HEK293 (cell line): Measurements from ENCODE around the gene ADAM21.

Source experiments
- CTCF ChIA-PET: fragments of 350-600 bp; formaldehyde crosslinking; extraction: SDS; loops from one replicate; lab custom pipeline; 2021; ENCODE audit warnings: antibody characterized with exemption; lab: Yijun Ruan, JAX
- POLR2A ChIA-PET: fragments of 300-600 bp; formaldehyde crosslinking; extraction: SDS; loops from one replicate; lab custom pipeline; 2020; ENCODE audit warnings: antibody characterized with exemption, inconsistent platforms; lab: Yijun Ruan, JAX
- H3K27ac ChIP-seq: fragments of 200-500 bp; sonication (Bioruptor generic); 2 replicates; pipeline ENCODE4 v1.5.1; 2014; ENCODE audit warnings: low read depth, low read length, control low read depth, inconsistent platforms; ENCODE audit errors: extremely low read depth
- H3K36me3 ChIP-seq, 2 experiments: fragments of 200-500 bp in 1 of 2; sonication (Bioruptor generic) in 1 of 2; 1 replicate in 1 of 2; 2 replicates in 1 of 2; pipeline ENCODE4 v1.5.1; 2014 to 2017; ENCODE audit warnings: inconsistent platforms in 2 of 2, low read length in 2 of 2; ENCODE audit not compliant: control insufficient read depth in 2 of 2, insufficient read depth in 1 of 2
- H3K4me1 ChIP-seq: fragments of 200-500 bp; sonication (Bioruptor generic); 2 replicates; pipeline ENCODE4 v1.5.1; 2014; ENCODE audit warnings: mild to moderate bottlenecking, low read length, inconsistent platforms; ENCODE audit not compliant: control insufficient read depth, insufficient read depth
- H3K4me3 ChIP-seq: 2 replicates; pipeline ENCODE4 v1.5.1; 2011; ENCODE audit warnings: low read depth, mild to moderate bottlenecking, control low read depth, low read length, moderate library complexity
- H3K9me3 ChIP-seq: fragments of 200-500 bp; sonication (Bioruptor generic); 2 replicates; pipeline ENCODE4 v1.5.1; 2014; ENCODE audit warnings: low read depth, low read length, inconsistent platforms; ENCODE audit not compliant: control insufficient read depth, insufficient read depth
- BCL11A ChIP-seq: fragments of 450-650 bp; formaldehyde crosslinking; IDR thresholded peaks from 2 replicates; pipeline ENCODE4 v1.5.1; 2016; ENCODE audit warnings: low read depth, missing biosample characterization, missing genetic modification characterization
- GFI1B ChIP-seq: fragments of 450-650 bp; formaldehyde crosslinking; IDR thresholded peaks from 2 replicates; pipeline ENCODE4 v1.5.1; 2016; ENCODE audit warnings: missing biosample characterization, missing genetic modification characterization
- GLI2 ChIP-seq: fragments of 450-650 bp; formaldehyde crosslinking; IDR thresholded peaks from 2 replicates; pipeline ENCODE4; 2017; ENCODE audit warnings: missing biosample characterization, missing genetic modification characterization, low read depth, borderline replicate concordance
- HIC1 ChIP-seq: fragments of 450-650 bp; formaldehyde crosslinking; IDR thresholded peaks from 2 replicates; pipeline ENCODE4 v1.5.1; 2016; ENCODE audit warnings: missing biosample characterization, missing genetic modification characterization
- HOXC10 ChIP-seq: sonication (generic); formaldehyde crosslinking; IDR thresholded peaks from 2 replicates; pipeline ENCODE4 v1.8.1; 2023; ENCODE audit warnings: mild to moderate bottlenecking, missing genetic modification reagents
- KLF7 ChIP-seq: fragments of 450-650 bp; formaldehyde crosslinking; IDR thresholded peaks from 2 replicates; pipeline ENCODE4 v1.5.1; 2016; ENCODE audit warnings: missing biosample characterization, missing genetic modification characterization, borderline replicate concordance
- PRDM1 ChIP-seq: fragments of 450-650 bp; formaldehyde crosslinking; IDR thresholded peaks from 2 replicates; pipeline ENCODE4; 2016; ENCODE audit warnings: missing biosample characterization, missing genetic modification characterization
- SCRT1 ChIP-seq: fragments of 450-650 bp; formaldehyde crosslinking; IDR thresholded peaks from 2 replicates; pipeline ENCODE4 v1.5.1; 2016; ENCODE audit warnings: missing biosample characterization, missing genetic modification characterization, borderline replicate concordance
- SETDB1 ChIP-seq: IDR thresholded peaks from one replicate; pipeline ENCODE4 v1.6.1; 2017; ENCODE audit warnings: mild to moderate bottlenecking, low read length, moderate library complexity, mixed read lengths; ENCODE audit not compliant: insufficient read length
- SP3 ChIP-seq: fragments of 450-650 bp; formaldehyde crosslinking; IDR thresholded peaks from 2 replicates; pipeline ENCODE4 v1.5.1; 2016; ENCODE audit warnings: missing biosample characterization, missing genetic modification characterization
- TRIM28 ChIP-seq: IDR thresholded peaks from 2 replicates; pipeline ENCODE4 v1.6.1; 2011; ENCODE audit warnings: low read length, control low read depth, borderline replicate concordance
- ZIC2 ChIP-seq: fragments of 450-650 bp; formaldehyde crosslinking; IDR thresholded peaks from 2 replicates; pipeline ENCODE4 v1.5.1; 2016; ENCODE audit warnings: missing biosample characterization, missing genetic modification characterization
- ZNF132 ChIP-seq: fragments of 450-650 bp; formaldehyde crosslinking; IDR thresholded peaks from 2 replicates; pipeline ENCODE4 v1.5.1; 2017; ENCODE audit warnings: missing biosample characterization, missing genetic modification characterization, borderline replicate concordance
- ZNF138 ChIP-seq: fragments of 450-650 bp; formaldehyde crosslinking; IDR thresholded peaks from 2 replicates; pipeline ENCODE4 v1.5.1; 2016; ENCODE audit warnings: missing biosample characterization, missing genetic modification characterization, borderline replicate concordance
- ZNF354C ChIP-seq: fragments of 450-650 bp; formaldehyde crosslinking; IDR thresholded peaks from 2 replicates; pipeline ENCODE4 v1.5.1; 2016; ENCODE audit warnings: missing biosample characterization, missing genetic modification characterization, low read depth, borderline replicate concordance
- ZNF366 ChIP-seq: fragments of 450-650 bp; formaldehyde crosslinking; conservative IDR thresholded peaks from 2 replicates; pipeline ENCODE4 v1.5.1; 2016; ENCODE audit warnings: missing biosample characterization, missing genetic modification characterization
- ZNF416 ChIP-seq: fragments of 450-650 bp; formaldehyde crosslinking; IDR thresholded peaks from 2 replicates; pipeline ENCODE4 v1.5.1; 2016; ENCODE audit warnings: missing biosample characterization, missing genetic modification characterization
- ZNF423 ChIP-seq: fragments of 450-650 bp; formaldehyde crosslinking; IDR thresholded peaks from 2 replicates; pipeline ENCODE4 v1.5.1; 2016; ENCODE audit warnings: missing biosample characterization, missing genetic modification characterization
- ZNF449 ChIP-seq: fragments of 450-650 bp; formaldehyde crosslinking; IDR thresholded peaks from 2 replicates; pipeline ENCODE4 v1.5.1; 2017; ENCODE audit warnings: missing biosample characterization, mild to moderate bottlenecking, missing genetic modification characterization, moderate library complexity
- ZNF501 ChIP-seq: fragments of 450-650 bp; formaldehyde crosslinking; IDR thresholded peaks from 2 replicates; pipeline ENCODE4 v1.5.1; 2016; ENCODE audit warnings: missing biosample characterization, missing genetic modification characterization
- ZNF560 ChIP-seq: fragments of 450-650 bp; formaldehyde crosslinking; IDR thresholded peaks from 2 replicates; pipeline ENCODE4 v1.5.1; 2017; ENCODE audit warnings: missing biosample characterization, missing genetic modification characterization, borderline replicate concordance
- ZNF571 ChIP-seq: fragments of 450-650 bp; formaldehyde crosslinking; IDR thresholded peaks from 2 replicates; pipeline ENCODE4 v1.5.0; 2017; ENCODE audit warnings: missing biosample characterization, missing genetic modification characterization
- ZNF621 ChIP-seq: fragments of 450-650 bp; formaldehyde crosslinking; IDR thresholded peaks from 2 replicates; pipeline ENCODE4 v1.5.1; 2017; ENCODE audit warnings: missing biosample characterization, missing genetic modification characterization
- ZNF658 ChIP-seq: fragments of 450-650 bp; formaldehyde crosslinking; IDR thresholded peaks from 2 replicates; pipeline ENCODE4; 2016; ENCODE audit warnings: missing biosample characterization, missing genetic modification characterization
- ZSCAN30 ChIP-seq: fragments of 450-650 bp; IDR thresholded peaks from 2 replicates; pipeline ENCODE4 v1.5.1; 2018; ENCODE audit warnings: missing biosample characterization, mild to moderate bottlenecking, missing genetic modification characterization, moderate library complexity
- ZSCAN5A ChIP-seq: fragments of 450-650 bp; formaldehyde crosslinking; IDR thresholded peaks from 2 replicates; pipeline ENCODE4 v1.5.1; 2016; ENCODE audit warnings: missing biosample characterization, missing genetic modification characterization

ADAM21 gene

GRCh38 chr14:70448633-70449340 lies 3.2 kb upstream of the ADAM21 start:
- H3K4me1 ChIP-seq = no peaks in the 10 kb centered on the region
- no peak overlapping the region for H3K27ac ChIP-seq
- no peak overlapping the region for H3K4me3 ChIP-seq
- TF ChIP-seq ZSCAN30 (tag by site-specific recombination) (no peak), SETDB1 (peak; percentile 24), SP3 (no peak), ZNF571 (tag by site-specific recombination) (no peak), ZNF658 (no peak), ZNF449 (tag by site-specific recombination) (no peak)
- CTCF ChIA-PET = no interaction called here
- no peaks in the 10 kb centered on the region for H3K9me3 ChIP-seq
- H3K36me3 ChIP-seq = no peaks in the 10 kb centered on the region
- POLR2A ChIA-PET = no interaction called here

- Histone ChIP-seq H3K4me3 (no peak overlapping the region), H3K36me3 (no peaks in the 10 kb centered on the region), H3K27ac (no peak overlapping the region), H3K4me1 (no peaks in the 10 kb centered on the region), H3K9me3 (no peaks in the 10 kb centered on the region)
- ChIA-PET POLR2A (no interaction called here), CTCF (no interaction called here)
- TF ChIP-seq HOXC10 (CRISPR knock-in tag) (no peak), ZNF138 (tag by site-specific recombination) (no peak), TRIM28 (no peak), ZNF423 (tag by site-specific recombination) (no peak), ZNF416 (tag by site-specific recombination) (no peak), ZNF501 (tag by site-specific recombination) (no peak), ZSCAN5A (tag by site-specific recombination) (no peak), ZNF560 (no peak), SCRT1 (no peak), ZNF366 (tag by site-specific recombination) (no peak), ZIC2 (tag by site-specific recombination) (no peak), KLF7 (tag by site-specific recombination) (no peak), ZNF621 (tag by site-specific recombination) (no peak), HIC1 (no peak), PRDM1 (tag by site-specific recombination) (no peak), BCL11A (tag by site-specific recombination) (no peak), ZNF132 (no peak), GLI2 (tag by site-specific recombination) (no peak), GFI1B (tag by site-specific recombination) (no peak), ZNF354C (tag by site-specific recombination) (no peak)
These were observed 2.8 kb downstream of the ADAM21 start for GRCh38 chr14:70454731-70455130.
